HG03064 (cell line): ENCODE measurements around the gene CNPY1.
"Not testable (repeated sequence)": the region's sequence is repeated elsewhere in the genome, so short reads cannot be mapped to it uniquely, and the experiment has no call there.

Experiments used
- ATAC-seq: cut with Tn5 transposase; IDR thresholded peaks from one replicate; pipeline ENCODE4 v1.9.1; 2021; ENCODE audit warnings: low read depth; ENCODE audit not compliant: unreplicated experiment

CNPY1 gene

GRCh38 chr7:155579565-155579964 lies 33.2 kb upstream of the CNPY1 start:
- ATAC-seq: no peak

- no peak for ATAC-seq
Observed at GRCh38 chr7:155578016-155578415, 31.7 kb upstream of the CNPY1 start.

GRCh38 chr7:155577509-155577905 lies 31.1 kb upstream of the CNPY1 start:
- no peak for ATAC-seq

- no peak for ATAC-seq
Observed at GRCh38 chr7:155576900-155577508, 30.6 kb upstream of the CNPY1 start.

GRCh38 chr7:155576416-155576815 lies 30.1 kb upstream of the CNPY1 start:
- ATAC-seq: no peak

GRCh38 chr7:155574556-155575290 lies 28.4 kb upstream of the CNPY1 start:
- no peak for ATAC-seq

- no peak for ATAC-seq
Observed at GRCh38 chr7:155571581-155572345, 25.4 kb upstream of the CNPY1 start.

GRCh38 chr7:155570991-155571390 lies 24.6 kb upstream of the CNPY1 start:
- ATAC-seq: no peak

GRCh38 chr7:155570171-155570958 lies 24.0 kb upstream of the CNPY1 start:
- ATAC-seq: no peak

- ATAC-seq: no peak
Observed at GRCh38 chr7:155569681-155570080, 23.3 kb upstream of the CNPY1 start.

GRCh38 chr7:155568842-155569494 lies 22.6 kb upstream of the CNPY1 start:
- ATAC-seq: no peak

GRCh38 chr7:155568333-155568660 lies 21.9 kb upstream of the CNPY1 start:
- ATAC-seq: no peak

- ATAC-seq: no peak
Observed at GRCh38 chr7:155567646-155568332, 21.4 kb upstream of the CNPY1 start.

- ATAC-seq: no peak
Observed at GRCh38 chr7:155566011-155566836, 19.9 kb upstream of the CNPY1 start.

- ATAC-seq: no peak
Observed at GRCh38 chr7:155565596-155565995, 19.2 kb upstream of the CNPY1 start.

- not testable (repeated sequence) for ATAC-seq
Observed at GRCh38 chr7:155562976-155563375, 16.6 kb upstream of the CNPY1 start.

GRCh38 chr7:155562106-155562505 lies 15.7 kb upstream of the CNPY1 start:
- ATAC-seq: no peak

- no peak for ATAC-seq
Observed at GRCh38 chr7:155560982-155561686, 14.8 kb upstream of the CNPY1 start.
